Stimulated activated CD4-positive, alpha-beta T cell treated with anti-CD3 and anti-CD28 coated beads, Interleukin-12 subunit alpha, Interleukin-12 subunit beta, amount 100 ng/mL, for 4 hours (primary cell): ENCODE measurements around the gene AJAP1.

Experiments used
- DNase-seq: peaks from one replicate; pipeline ENCODE4 v3.0.0-alpha.2; 2020

The AJAP1 gene

DNA sequence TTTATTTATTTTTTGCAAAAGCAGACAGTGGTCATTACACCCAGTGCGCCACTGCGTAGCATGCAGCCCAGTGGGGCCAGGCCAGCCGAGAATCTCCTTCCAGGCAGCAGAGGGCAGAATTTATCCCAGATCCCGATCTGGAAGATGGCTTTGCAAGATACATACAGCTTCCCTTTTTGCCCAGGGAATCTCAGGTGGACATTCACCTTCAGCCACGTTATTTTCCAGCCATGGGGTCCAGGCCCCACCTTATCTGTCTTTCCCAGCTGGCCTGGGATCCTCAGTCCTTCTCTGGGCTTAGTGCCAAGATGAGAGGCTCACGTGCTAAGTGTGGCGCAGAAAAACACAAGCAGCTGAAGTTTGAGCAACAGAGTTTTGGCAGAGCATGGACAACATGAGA, 123.6 kb downstream of the AJAP1 start:
- DNase-seq: no peak

DNA sequence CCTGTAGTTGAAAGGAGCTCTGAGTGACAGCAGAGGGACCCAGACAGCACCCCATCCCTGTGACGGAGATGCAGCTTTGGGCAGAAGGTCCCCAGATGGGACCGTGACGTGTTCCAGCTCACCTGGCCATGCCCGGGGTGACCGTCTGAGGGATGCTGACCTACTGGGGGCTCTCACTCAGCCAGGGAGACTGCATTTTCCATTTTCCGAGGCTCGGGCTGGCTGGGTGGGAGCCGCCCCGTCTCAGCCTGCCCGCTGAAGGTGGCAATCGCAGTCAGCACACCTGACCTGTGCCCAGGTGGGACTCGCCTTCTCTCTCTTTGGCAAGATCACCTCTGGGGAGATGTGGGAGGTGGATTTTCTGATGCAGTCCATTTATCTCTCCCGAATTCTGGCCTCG, 127.2 kb downstream of the AJAP1 start:
- no peak for DNase-seq

DNA sequence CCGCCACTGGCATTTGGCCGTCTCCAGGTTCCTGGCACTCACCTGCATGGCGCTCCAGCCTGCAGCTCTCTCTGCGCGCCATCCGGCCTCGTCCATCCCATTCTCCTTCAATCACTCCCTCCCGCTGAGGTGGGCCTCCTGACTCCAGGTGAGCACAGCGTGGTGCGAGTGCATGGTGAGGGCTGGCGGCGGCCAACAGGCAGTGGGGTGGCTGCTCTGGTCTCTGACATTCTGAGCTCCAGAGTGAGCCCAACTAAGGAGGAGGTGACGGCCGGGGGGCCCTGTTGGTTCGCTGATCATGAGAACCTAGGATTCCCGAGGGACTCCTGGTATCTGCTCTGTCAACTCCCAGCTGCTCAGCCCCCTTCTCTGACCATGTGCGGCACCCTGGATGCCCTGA, 130.4 kb downstream of the AJAP1 start:
- DNase-seq: no peak

DNA sequence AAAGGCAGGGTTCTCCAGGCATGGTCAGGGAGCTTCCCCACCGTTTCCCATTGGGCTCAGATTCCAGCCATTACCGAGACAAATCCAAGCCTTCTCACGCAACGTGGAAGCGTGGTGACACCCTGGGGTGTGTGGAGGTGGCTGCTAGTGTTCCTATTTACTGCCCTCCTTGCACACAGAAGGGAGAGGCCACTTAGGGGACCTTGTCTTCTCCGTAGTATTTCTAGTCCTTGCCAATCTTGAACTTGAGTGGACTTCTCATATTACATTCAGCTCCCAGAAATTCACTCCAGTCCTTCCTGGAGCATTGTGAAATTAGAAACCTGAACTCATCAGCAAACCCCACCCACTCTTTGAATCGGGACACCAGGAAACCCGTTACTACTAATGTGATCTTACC, 131.6 kb downstream of the AJAP1 start:
- DNase-seq: no peak

DNA sequence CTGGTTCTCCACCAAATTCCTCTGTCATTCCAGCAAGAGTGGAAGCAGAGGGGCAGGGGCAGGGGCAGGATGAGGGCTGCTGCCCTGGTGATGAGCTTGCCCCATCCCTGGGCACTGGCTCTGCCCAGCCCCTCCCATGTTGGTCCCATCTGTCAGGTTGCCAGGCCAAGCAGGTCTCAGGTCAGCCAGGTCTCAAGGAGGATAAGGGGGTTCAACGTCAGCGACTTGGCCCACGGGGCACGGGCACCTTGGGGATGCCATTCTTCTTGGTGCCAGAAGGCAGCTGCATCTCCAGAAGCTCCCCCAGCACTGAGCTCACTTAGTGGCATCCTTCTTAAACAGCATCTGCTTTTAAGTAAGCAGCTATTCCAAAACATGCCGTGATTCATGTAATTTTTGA, 133.1 kb downstream of the AJAP1 start:
- DNase-seq: no peak

DNA sequence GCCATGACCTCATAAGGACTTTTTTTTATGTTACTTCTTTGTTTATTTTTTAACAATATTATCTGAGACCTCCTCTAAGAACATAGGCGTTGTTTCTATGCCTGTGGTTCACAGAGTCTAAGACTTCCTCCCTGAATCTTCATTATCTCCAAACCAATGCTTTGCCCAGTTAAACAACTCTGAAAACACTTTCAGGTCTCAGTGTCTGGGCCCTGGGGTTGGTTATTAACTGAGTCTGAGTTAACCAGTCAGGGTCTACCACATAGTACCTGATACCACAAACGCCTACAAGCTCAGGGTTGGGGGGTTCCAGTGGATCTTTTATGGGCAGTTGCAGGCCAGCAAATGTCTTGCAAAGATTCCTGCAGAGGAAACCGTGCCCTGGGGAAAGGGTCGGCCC, 138.2 kb downstream of the AJAP1 start:
- no peak for DNase-seq

DNA sequence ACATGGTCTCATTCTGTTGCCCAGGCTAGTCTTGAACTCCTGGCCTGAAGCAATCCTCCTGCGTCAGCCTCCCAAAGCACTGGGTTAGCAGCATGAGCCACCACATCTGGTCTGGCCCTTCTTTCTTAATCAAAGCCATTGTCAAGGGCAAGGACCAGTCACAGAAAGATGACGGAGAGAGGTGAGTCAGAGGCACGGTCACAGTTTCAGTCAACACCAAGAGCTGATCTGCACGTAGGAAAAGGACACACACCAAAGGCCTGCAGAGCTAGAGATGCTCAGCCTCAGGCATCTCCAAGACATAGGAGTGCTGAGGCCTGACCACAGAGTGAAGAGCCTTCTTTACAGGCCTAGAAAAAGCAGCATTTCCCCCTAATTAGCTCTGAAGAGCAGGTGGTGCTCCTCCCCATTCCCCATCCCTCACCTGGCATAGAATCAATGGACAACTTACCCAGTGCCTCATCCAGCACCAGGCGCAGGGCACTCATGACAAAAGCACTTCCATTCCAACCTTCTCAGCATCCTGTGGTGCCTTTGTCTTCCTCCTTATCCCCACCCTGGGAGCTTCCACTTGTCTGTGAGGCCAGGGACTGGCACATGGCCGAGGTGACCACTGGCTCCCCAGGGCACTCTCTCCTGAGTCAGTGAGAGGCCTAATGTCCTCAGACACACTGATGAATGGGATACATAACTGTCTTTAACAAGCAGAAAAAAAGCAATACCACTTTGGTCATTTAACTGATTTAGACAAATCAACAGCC, 139.8 kb downstream of the AJAP1 start:
- no peak for DNase-seq

DNA sequence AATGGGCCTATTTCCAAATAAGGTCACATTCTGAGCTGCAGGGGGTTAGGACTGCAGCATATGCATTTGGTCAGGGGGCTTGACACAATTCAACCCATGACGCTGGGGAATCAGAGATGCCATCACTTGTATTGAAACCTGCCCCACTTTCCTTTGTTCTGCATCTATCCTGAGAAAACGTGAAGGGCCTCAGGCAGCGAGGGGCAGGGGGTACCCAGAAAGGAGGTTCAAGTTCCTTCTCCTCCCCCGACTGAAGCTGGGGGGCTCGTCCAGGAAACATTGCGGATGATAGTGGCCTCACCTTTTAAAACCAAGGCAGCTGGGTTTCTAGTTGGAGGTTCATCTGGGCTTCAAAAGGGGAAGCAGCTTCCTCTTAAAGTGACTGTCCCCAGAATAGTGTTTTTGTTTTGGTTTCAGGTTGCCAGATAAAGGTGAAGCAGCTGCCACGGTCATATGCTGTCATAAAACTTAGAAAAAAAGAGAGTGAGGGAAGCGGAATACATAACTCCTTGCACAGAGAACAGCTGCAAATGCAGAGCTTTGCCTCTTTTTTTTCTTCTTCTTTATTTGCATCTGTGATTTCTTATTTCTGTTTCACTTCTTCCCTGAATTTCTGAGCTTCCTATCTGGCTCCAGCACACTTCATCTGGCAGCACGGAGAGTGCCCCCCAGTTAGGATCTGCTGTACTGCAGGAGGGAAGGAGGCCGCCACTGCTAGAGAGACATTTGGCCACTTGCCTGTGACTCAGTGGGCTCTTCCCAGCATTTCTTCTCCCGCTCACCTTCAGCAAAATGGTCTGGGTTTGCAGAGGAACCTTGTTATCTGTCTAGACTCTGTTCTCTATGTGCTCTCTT, 142.0 kb downstream of the AJAP1 start:
- no peak for DNase-seq

DNA sequence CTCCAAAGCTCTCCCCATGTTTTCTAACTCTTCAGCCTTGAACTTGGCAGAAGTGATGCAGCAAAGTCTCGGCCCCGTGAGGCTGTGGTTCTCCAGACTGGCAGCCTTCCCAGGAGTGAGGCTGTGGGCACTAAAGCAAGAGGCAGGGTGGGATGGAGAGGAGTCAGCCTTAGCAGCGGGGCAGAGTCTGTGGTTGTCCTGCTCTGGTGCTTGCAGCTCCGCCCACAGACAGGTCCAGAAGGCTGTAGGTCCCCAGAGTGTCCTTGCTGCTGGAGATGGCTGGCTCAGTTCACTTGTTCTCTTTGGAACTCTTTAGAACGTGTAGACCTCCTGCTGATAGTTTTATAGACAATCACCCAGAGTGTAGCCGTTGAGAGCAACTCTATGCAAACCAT, 142.6 kb downstream of the AJAP1 start:
- no peak for DNase-seq

DNA sequence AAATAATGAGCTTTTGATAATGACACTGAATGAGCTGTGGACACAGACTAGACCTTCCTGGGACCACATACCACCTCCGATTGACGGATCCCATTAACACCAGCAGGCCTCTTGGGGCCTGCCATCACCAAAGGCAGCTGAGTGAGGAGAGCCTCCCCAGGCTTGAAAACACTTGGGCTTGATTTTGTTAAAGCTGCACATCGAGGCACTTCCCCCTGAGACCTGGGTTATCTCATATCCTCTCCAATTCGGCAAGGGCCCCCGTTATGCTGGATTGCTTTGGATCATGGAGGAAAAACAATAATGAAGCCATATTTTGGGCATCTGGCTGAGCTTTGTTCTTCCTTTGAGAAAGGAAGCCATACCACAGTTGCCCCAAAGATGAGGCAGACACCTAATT, 143.0 kb downstream of the AJAP1 start:
- DNase-seq: no peak

DNA sequence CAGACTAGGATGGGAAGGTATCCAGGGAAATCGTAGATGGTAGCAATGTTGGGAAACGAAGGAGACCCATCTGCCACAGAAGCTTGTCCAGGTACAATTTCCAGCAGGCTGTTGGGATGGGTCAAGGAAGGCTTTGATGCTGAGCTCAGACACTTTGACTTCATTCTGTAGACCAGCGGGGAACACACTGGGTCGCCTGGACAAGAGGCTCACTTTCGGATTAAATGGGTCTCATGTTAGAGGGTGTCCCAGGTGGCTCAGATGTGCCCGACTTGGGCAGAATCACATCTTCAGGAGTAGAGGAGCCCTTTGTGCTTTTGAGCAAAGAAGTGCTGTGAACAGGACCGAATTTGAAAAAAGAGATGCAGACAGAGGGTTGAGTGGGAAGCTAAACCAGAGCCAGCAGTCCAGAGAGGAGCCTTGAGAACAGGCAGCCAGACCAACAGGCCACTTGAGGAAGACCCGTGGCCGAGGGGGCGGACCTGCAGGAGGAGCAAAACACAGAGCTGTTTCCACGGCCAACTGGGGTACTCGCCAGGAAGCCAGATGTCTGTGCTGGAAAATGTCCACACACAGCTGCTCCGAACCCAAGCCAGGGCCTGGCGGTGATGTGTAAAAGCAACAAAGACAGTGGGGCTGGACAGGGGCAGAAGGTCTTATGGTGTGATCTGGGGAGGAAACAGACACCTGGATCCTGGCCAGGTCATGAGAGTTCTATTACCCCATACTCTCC, 146.9 kb downstream of the AJAP1 start:
- no peak for DNase-seq

DNA sequence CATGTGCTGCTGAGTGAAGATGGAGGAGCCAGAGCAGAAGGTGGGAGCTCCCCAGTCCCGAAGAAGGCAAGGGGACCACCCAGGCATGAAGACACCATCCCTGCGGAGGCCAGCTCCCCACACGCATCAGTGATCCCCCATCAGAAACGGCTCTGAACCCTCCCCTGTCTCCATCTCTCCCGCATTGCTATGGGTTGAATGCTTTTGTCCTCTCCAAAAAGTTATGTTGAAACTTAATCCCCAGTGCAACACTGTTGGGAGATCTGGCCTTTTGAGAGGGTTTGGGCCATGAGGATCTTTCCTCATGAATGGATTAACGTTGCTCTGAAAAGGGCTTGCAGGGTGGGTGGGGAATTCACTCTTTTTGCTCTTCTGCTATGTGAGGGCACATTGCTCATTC, 147.6 kb downstream of the AJAP1 start:
- no peak for DNase-seq

DNA sequence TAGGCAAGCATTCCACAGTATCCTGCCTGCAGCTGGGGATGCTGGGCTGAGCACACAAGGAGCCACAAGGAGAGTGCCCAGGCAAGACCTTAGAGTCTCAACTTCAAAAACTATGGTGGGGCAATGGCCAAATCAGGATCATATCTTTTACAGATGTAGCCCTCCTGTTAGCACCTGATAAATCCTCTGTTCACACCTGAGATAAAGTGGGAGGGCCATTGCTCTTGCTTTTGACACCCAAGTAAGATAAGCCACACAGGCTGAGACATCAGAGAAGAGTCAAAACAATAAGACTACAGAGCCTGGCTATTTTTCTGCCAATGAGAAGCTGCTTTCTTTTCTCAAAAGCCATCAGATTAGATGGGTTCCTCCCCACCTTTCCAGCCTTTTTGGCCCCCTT, 148.9 kb downstream of the AJAP1 start:
- DNase-seq: no peak

DNA sequence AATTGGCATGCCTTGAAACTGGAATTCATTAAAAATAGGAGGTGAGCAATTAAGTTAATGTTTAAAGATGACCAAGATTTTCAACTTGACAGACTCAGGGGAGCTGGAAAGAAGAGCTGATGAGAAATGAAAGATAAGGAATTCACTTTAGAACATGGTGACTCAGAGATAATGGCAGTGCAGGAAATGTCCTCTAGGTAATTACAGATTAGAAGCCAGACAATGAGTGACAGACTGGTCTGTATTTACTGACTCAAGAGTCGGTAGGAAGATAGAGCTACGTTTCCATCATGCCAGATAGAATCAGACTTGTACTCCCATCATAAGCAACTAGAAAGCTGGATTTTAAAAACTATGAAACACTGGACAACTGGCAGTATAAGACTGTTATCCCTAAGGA, 151.6 kb downstream of the AJAP1 start:
- DNase-seq: no peak

DNA sequence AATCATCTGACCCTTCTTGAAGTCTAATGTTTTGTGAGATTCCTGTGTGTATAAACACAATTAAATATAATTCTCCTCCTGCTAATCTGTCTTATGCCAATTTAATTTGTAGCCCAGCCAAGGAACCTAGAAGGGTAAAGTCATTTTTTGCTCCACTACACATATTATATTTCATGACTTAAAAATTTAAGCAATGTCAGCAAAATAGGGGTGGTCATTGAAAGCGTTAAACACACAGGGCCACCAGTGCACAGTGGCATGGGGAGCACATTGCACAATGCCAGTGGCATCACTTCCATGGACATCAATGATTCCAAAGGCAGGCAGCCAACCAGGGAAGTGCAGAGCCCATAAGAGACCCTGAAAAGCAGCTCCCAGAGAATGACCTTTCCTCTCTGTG, 166.1 kb downstream of the AJAP1 start:
- DNase-seq: no peak

DNA sequence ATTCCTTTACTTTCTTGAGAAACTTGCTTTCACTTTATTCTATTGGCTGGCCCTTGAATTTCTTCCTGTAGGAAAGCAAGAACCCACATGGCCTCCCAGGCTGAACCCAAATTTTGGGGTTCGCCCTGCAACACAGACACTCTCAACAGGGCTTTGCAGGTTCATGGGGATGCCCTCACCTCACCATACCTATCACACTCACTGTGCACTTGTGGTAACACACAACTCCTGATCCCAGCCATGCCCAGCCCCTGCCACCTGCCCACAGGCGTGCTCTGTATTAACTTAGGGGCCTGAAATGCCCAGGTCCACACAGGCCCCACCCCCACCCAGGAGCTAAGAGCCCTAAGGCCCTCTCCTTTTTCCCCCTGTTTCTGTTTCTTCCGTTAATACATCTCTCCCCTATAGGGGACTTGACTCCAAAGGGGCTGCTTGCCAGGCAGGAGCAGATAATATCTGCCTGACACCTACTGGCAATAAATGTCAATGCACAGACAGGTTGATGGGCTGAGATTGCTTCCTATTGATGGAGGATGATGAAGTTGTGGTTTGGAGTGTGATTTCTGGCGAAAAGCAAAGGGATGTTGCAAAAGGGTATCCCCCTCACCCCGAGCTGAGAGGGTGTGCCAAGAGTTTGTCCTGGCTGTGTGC, 171.5 kb downstream of the AJAP1 start:
- no peak for DNase-seq

DNA sequence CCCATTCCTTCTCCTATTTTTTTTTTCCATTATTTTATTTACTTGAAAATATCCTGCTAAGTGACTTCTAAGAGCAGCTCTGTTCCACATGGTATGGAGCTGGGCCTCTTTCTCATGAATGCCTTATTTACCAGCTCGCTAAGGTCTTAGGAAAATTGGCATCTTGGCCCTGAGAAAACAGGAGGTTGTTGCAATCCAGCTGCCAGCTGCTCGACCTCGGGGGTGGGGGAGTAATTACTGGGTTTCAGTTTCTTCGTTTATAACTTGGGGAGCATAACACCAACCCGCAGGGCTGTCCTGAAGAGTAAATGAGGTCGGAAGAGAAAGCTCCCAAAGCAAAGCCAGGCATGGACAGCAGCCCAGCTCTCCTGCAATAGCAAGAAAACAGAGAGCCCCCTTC, 176.3 kb downstream of the AJAP1 start:
- DNase-seq: no peak

DNA sequence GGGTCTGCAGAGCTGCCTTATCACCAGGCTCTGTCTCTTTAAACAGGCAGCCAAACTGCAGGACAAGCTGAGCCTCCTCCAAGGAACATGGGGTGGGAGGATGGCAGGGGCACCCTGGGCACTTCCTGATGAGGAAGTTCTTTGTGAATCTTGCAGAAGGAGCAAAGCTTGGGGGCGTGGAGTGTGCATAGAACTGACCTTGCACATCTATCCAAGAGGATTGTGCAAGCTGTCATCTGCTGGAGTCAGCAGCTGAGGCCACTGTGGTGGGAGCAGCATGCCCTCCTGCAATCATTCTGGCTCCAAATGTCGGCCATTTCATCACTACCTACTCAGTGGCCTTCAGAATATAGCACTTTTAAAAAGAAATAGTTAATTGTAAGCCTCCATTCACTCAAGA, 182.2 kb downstream of the AJAP1 start:
- DNase-seq: no peak

DNA sequence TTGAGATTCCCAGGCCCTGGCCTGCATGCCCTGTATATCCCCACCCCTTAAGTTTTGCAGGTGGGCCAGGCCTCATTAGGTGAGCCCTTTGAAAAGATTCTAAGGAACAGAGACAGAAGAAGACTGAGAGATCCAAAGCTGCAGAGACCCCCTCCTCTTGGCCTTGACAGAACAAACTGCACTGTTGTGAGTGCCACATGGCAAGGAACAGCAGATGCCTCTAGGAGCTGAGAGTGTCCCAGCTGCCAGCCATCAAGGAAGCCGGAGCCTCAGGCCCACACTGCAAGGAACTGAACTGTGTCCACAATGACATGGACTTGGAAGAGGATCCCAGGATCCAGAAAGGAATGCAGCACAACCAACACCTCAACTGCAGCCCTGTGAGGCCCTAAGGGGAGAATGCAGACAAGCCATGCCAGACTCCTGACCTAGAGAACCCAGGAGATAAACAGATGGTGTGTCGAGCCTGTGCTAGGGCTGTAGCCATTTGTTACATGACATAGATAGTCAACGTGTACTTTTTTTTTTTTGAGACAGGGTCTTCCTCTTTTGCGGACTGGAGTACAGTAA, 182.7 kb downstream of the AJAP1 start:
- no peak for DNase-seq

DNA sequence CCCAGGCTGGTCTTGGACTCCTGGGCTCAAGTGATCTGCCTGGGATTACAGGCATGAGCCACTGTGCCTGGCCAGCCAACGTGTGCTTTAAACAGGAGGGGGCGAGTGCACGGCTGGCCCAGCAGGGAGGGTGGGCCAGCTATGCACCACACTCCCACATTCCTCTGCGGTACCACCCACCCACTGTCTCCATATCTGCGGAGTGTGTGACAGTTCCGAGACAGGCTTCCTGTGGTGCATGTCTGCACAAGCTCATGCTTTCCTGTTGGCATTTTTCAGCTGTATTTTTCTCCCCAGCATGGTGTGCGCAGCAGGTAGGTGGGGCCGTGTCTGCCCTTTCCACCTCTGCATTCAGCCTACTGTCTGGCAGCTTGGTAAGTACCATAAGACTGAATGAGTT, 183.3 kb downstream of the AJAP1 start:
- no peak for DNase-seq

DNA sequence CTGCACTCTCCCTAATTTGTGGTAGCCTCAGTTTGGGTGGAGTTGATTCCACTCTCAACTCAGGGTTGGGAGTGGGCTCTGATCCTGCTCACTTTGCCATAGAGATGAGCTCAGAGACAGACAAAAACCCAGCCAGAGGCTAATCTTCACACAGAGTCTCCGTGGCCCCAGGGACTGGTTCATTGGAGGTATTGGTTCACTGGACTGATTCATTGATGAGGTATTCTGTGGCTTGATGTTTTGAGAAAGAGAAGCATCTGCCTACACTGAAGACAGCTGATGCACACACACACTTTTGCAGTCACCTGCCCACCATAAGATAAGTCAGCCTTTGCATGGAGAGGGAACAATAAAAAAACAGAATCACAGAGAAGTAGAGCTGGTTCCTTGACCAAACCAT, 183.8 kb downstream of the AJAP1 start:
- no peak for DNase-seq
